HepG2 (cell line): ENCODE measurements around the gene CD180. TPM values are rescaled to one million over a fixed set of nuclear protein-coding genes. Genes with fewer than 3 reads are reported as not detected.

Source experiments
- ATAC-seq: fragments of 200-7000 bp; cut with Tn5 transposase; 3 replicates; pipeline ENCODE4 v1.9.1; 2020; ENCODE audit warnings: mild to moderate bottlenecking, moderate library complexity
- BruUV-seq: library from RNA; stranded (reverse); fragments of 400-500 nt; replicated peaks from 2 replicates; lab custom pipeline; 2021; lab: Mats Ljungman, UMichigan
- CTCF ChIA-PET: fragments of 300-600 bp; formaldehyde crosslinking; extraction: SDS; loops from one replicate; lab custom pipeline; 2021; ENCODE audit warnings: low total read pairs, inconsistent platforms, low intra/inter-chr PET ratio; lab: Yijun Ruan, JAX
- POLR2A ChIA-PET: fragments of 350-600 bp; sonication (Branson Sonifier 250); formaldehyde crosslinking; loops from one replicate; lab custom pipeline; 2020; ENCODE audit warnings: antibody characterized with exemption, inconsistent platforms; lab: Yijun Ruan, JAX
- DNase-seq: peaks from one replicate; pipeline ENCODE4 v3.0.0-alpha.2; 2015; ENCODE audit warnings: low spot score
- FAIRE-seq: peaks from 3 replicates; lab custom pipeline; 2011; peaks lifted over from hg19 to GRCh38; lab: Jason Lieb, UNC
- H2AFZ ChIP-seq: one replicate; pipeline ENCODE4 v1.6.1; 2011; ENCODE audit warnings: low read length, inconsistent platforms
- H3K27ac ChIP-seq: fragments of 300-600 bp; 3 replicates; pipeline ENCODE4 v1.8.0; 2011; ENCODE audit warnings: mixed run types, mild to moderate bottlenecking, mixed read lengths, low read length, inconsistent platforms; ENCODE audit not compliant: insufficient read depth; ENCODE audit errors: extremely low read length
- H3K27me3 ChIP-seq, 2 experiments: fragments of 200-600 bp in 1 of 2; 2 replicates in 1 of 2; 3 replicates in 1 of 2; pipeline versions ENCODE4 v1.6.0 to v1.8.0; 2011; ENCODE audit warnings: low read length in 2 of 2, mild to moderate bottlenecking in 2 of 2, moderate library complexity in 2 of 2, inconsistent platforms in 1 of 2; ENCODE audit not compliant: insufficient read depth in 2 of 2, control insufficient read depth in 1 of 2
- H3K36me3 ChIP-seq, 2 experiments: fragments of 200-600 bp in 1 of 2; replicated peaks in 1 of 2; 2 replicates in 1 of 2; 3 replicates in 1 of 2; pipeline versions ENCODE4 v1.5.1 to v1.8.0; 2011; ENCODE audit warnings: low read length in 2 of 2, inconsistent platforms in 1 of 2; ENCODE audit not compliant: insufficient read depth in 2 of 2, control insufficient read depth in 1 of 2
- H3K4me1 ChIP-seq: 2 replicates; pipeline ENCODE4 v1.5.1; 2012; ENCODE audit warnings: low read length, inconsistent platforms; ENCODE audit not compliant: insufficient read depth
- H3K4me2 ChIP-seq: 2 replicates; pipeline ENCODE4 v1.6.0; 2011; ENCODE audit warnings: low read depth, low read length, inconsistent platforms
- H3K4me3 ChIP-seq, 3 experiments: fragments of 200-600 bp in 1 of 3; sonication (generic), shearing (Covaris generic) in 1 of 3; replicated peaks in 1 of 3; 2 replicates each; pipeline ENCODE4 v1.5.1; 2011 to 2016; ENCODE audit warnings: low read length in 3 of 3, inconsistent platforms in 2 of 3, low read depth in 2 of 3, mild to moderate bottlenecking in 2 of 3, control low read depth in 1 of 3, mixed read lengths in 1 of 3; ENCODE audit not compliant: insufficient read depth in 1 of 3
- H3K79me2 ChIP-seq: one replicate; pipeline ENCODE4 v1.6.1; 2011; ENCODE audit warnings: low read length, inconsistent platforms; ENCODE audit not compliant: insufficient read depth
- H3K9ac ChIP-seq: 2 replicates; pipeline ENCODE4 v1.6.0; 2011; ENCODE audit warnings: mild to moderate bottlenecking, low read depth, low read length, inconsistent platforms; ENCODE audit not compliant: insufficient read depth
- H3K9me3 ChIP-seq: 2 replicates; pipeline ENCODE4 v1.5.1; 2012; ENCODE audit warnings: mild to moderate bottlenecking, low read length
- H4K20me1 ChIP-seq: 2 replicates; pipeline ENCODE4 v1.6.0; 2011; ENCODE audit warnings: inconsistent platforms, mild to moderate bottlenecking, low read length, moderate library complexity; ENCODE audit not compliant: insufficient read depth
- ARID3A ChIP-seq: IDR thresholded peaks from 2 replicates; pipeline ENCODE4 v1.6.1; 2012; ENCODE audit warnings: low read depth, low read length, improper control_type of control experiment
- RARG ChIP-seq: sonication (generic); formaldehyde crosslinking; IDR thresholded peaks from 2 replicates; pipeline ENCODE4 v1.4.0; 2020; ENCODE audit warnings: low read depth, mild to moderate bottlenecking, missing genetic modification reagents
- TBX3 ChIP-seq: fragments of 450-650 bp; IDR thresholded peaks from 2 replicates; pipeline ENCODE4 v1.6.1; 2017; ENCODE audit warnings: antibody characterized with exemption, mild to moderate bottlenecking, inconsistent platforms, borderline replicate concordance
- ZSCAN20 ChIP-seq: sonication (generic); formaldehyde crosslinking; IDR thresholded peaks from 2 replicates; pipeline ENCODE4 v1.4.0; 2020; ENCODE audit warnings: missing genetic modification reagents, mild to moderate bottlenecking, borderline replicate concordance
- WGBS: methylation state at CpG from one replicate; pipeline ENCODE4 v1.1.6; 2017; ENCODE audit warnings: low lambda C conversion rate; 5-methylcytosine and 5-hydroxymethylcytosine counted together
- in situ Hi-C: cut with HindIII; loops from 2 replicates; pipeline ENCODE4 v1.10.0; 2017; ENCODE audit warnings: low pct_unique_long_range_greater_than_20kb; ENCODE audit not compliant: extremely low pct_ligation_motif_present
- intact Hi-C: fragments of 100-400 bp; cut with micrococcal nuclease; formaldehyde crosslinking; loops from one replicate; pipeline ENCODE4 v1.10.0; 2022; ENCODE audit not compliant: unreplicated experiment
- polyA plus RNA-seq, 8 experiments: library from polyadenylated mRNA; depleted of rRNA in 3 of 8; stranded (reverse) in 7 of 8; unstranded in 1 of 8; fragments of >200 nt; fragmentation: Illumina TruSeq in 4 of 8; extraction: Trizol in 4 of 8; gene quantifications; 2 replicates each; pipeline versions ENCODE4 v1.2.1 to v1.2.3, GENCODE V29; 2011 to 2016; ENCODE audit warnings: low read depth in 4 of 8, missing spikeins in 1 of 8, mixed read lengths in 1 of 8; ENCODE audit not compliant: insufficient read depth in 1 of 8
- total RNA-seq, 5 experiments: library from RNA; depleted of rRNA; stranded (reverse); fragments of >200 nt; fragmentation: Illumina TruSeq; extraction: Trizol; gene quantifications; 2 replicates each; pipeline ENCODE4 v1.2.3, GENCODE V29; 2016; ENCODE audit warnings: low read depth in 1 of 5

Gene CD180
- total and polyA plus RNA-seq, 2 of the 13 experiments (the other 11 are each of a cell fraction or from before 2014, with no cell fraction given), result not detected

- TF ChIP-seq ARID3A (peak; percentile 100), ZSCAN20 (CRISPR knock-in tag) (no peak)
Measured at GRCh38 chr5:67144183-67144639, 52.4 kb downstream of the CD180 start (continued).

GRCh38 chr5:67143549-67143948, 53.0 kb downstream of the CD180 start:
- H4K20me1 ChIP-seq, result no peaks in the 10 kb centered on the region
- 90% methylated on average over 2 of the region's 2 CpGs for WGBS
- ChIA-PET CTCF (no interaction called here), POLR2A (interaction anchor here (0.8 to 2.8 kb wide), 8 partner anchors 21 to 1073 kb away, joined by 3 to 30 read pairs (median 4); partner anchors contain the start of gene PIK3R1)
- peak overlapping the region; percentile 86 for H3K27ac ChIP-seq
- FAIRE-seq (no peak), ATAC-seq (peak; percentile 30), DNase-seq (no peak)
- H3K79me2 ChIP-seq, result no peaks in the 10 kb centered on the region
- H3K27me3 ChIP-seq, result no peaks in the 10 kb centered on the region
- TF ChIP-seq RARG (0 out of 2 replicates have a peak, but pooled peaks have one; percentile 42), TBX3 (no peak)
- peak overlapping the region; percentile 16 for H2AFZ ChIP-seq
- H3K36me3 ChIP-seq, result peaks cover 5 to 9% of the 10 kb centered on the region in 2 experiments; a peak in 3 of 5 replicates
- no peaks in the 10 kb centered on the region for H3K9me3 ChIP-seq
- intact Hi-C loops, result loop anchor here (5.0 kb wide), 3 partner anchors 46 to 151 kb away; no protein-coding TSS in a partner anchor
- peaks cover 68% of the 10 kb centered on the region for H3K4me1 ChIP-seq
- no TSS peak for BruUV-seq
- peak overlapping the region; percentile 63 for H3K4me2 ChIP-seq
- peak overlapping the region in 1 of 3 experiments; percentile 6; a peak in 1 of 6 replicates for H3K4me3 ChIP-seq
- in situ Hi-C loops, result loop anchor here (5.0 kb wide), 1 partner anchor 141 kb away; no protein-coding TSS in a partner anchor
- H3K9ac ChIP-seq, result peak overlapping the region; percentile 48; the same call in 1 of the 2 replicates
